WTC11 (cell line): ENCODE measurements around the gene CDC5L.

ENCODE experiments used
- CTCF ChIP-seq: fragments of 200-600 bp; IDR thresholded peaks from 2 replicates; pipeline ENCODE4 v1.8.0; 2022; ENCODE audit warnings: antibody characterized with exemption
- ZNF121 ChIP-seq: sonication (generic); formaldehyde crosslinking; IDR thresholded peaks from 2 replicates; pipeline ENCODE4 v1.8.0; 2023; ENCODE audit warnings: missing genetic modification reagents
- ZNF263 ChIP-seq: sonication (generic); formaldehyde crosslinking; IDR thresholded peaks from 2 replicates; pipeline ENCODE4 v1.8.1; 2022; ENCODE audit warnings: low read depth, mild to moderate bottlenecking, moderate library complexity, missing genetic modification reagents

- no peak for TF ChIP-seq ZNF263
- TF ChIP-seq CTCF, result no peak
- no peak for TF ChIP-seq ZNF121
Observed at GRCh38 chr6:44463728-44464450, 76.4 kb downstream of the CDC5L start.
